ENCODE measurements around the gene MCC. TPM values are rescaled to one million over a fixed set of nuclear protein-coding genes. Genes with fewer than 3 reads are reported as not detected.

Gene MCC
- total RNA-seq, 4 donors from 2014 or later: 5.1 to 22.3 (median 13.0) TPM

DNA sequence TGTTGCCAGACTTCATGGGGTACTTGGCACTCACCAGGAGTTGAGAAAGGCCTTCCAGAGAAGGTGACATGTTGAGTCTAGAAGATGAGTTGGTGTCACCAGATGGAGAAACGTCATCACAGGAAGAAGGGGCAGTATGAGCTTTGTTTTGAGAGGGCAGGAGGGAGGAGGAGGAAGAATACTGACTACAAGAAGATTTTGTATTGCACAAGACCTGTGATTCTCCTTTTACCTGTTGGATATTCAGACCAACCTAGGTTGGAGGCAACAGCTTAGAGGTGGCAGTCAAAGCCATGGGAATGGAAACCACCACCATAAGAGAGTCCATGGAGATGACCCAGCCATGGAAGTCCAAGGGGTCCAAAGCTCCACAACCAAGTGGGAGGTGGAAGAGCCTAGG, 207.7 kb downstream of the MCC start:
- intact Hi-C loops (cut with DNase I): loop anchor here (10.0 kb wide), 1 partner anchor 66 kb away; no protein-coding TSS in a partner anchor
- Histone ChIP-seq H3K27ac (no peak overlapping the region), H3K9me3 (no peaks in the 10 kb centered on the region), H3K4me1 (peaks cover 0 to 6% of the 10 kb centered on the region in 2 donors), H3K4me3 (replicated peaks in 1 of 3) (no peak overlapping the region), H3K36me3 (no peaks in the 10 kb centered on the region), H3K27me3 (no peaks in the 10 kb centered on the region)
- no peak for TF ChIP-seq POLR2A (IDR thresholded peaks at IDR 0.05)
- TF ChIP-seq, protein P1, sequence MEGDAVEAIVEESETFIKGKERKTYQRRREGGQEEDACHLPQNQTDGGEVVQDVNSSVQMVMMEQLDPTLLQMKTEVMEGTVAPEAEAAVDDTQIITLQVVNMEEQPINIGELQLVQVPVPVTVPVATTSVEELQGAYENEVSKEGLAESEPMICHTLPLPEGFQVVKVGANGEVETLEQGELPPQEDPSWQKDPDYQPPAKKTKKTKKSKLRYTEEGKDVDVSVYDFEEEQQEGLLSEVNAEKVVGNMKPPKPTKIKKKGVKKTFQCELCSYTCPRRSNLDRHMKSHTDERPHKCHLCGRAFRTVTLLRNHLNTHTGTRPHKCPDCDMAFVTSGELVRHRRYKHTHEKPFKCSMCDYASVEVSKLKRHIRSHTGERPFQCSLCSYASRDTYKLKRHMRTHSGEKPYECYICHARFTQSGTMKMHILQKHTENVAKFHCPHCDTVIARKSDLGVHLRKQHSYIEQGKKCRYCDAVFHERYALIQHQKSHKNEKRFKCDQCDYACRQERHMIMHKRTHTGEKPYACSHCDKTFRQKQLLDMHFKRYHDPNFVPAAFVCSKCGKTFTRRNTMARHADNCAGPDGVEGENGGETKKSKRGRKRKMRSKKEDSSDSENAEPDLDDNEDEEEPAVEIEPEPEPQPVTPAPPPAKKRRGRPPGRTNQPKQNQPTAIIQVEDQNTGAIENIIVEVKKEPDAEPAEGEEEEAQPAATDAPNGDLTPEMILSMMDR (IDR thresholded peaks at IDR 0.05): no peak
- DNase-seq: no peak
- 74% methylated on average over 1 of the region's 1 CpG for WGBS, 2 donors

DNA sequence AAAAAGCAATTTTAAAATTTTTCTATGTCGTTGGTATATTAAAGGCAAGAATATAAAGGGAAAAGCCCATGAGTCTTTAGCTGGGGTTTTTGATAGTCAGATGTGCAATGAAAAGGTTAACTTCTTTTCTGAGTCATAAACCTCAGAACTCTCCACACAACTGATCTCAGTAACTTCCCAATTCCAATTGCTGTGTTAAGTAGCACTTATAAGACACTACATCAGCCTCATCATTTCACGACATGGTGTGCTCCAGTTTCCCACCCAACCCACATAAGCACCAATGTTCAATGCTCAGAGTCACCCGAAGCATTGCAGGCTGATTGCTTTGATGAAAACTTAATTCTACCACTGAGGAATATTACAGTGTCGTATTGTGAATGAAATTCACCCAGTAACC, 209.3 kb downstream of the MCC start:
- 74 to 85% methylated on average over 4 of the region's 4 CpGs for WGBS, 2 donors
- H3K27ac ChIP-seq: no peak overlapping the region
- intact Hi-C loops (cut with DNase I): no loop called here
- no peak overlapping the region for H3K4me3 ChIP-seq (replicated peaks in 1 of 3)
- no peak for DNase-seq
- no peak for TF ChIP-seq POLR2A (IDR thresholded peaks at IDR 0.05)
- TF ChIP-seq, protein P1 (IDR thresholded peaks at IDR 0.05): no peak
- peaks cover 0 to 6% of the 10 kb centered on the region in 2 donors for H3K4me1 ChIP-seq
- H3K27me3 ChIP-seq: no peaks in the 10 kb centered on the region
- H3K36me3 ChIP-seq: no peaks in the 10 kb centered on the region
- no peaks in the 10 kb centered on the region for H3K9me3 ChIP-seq

DNA sequence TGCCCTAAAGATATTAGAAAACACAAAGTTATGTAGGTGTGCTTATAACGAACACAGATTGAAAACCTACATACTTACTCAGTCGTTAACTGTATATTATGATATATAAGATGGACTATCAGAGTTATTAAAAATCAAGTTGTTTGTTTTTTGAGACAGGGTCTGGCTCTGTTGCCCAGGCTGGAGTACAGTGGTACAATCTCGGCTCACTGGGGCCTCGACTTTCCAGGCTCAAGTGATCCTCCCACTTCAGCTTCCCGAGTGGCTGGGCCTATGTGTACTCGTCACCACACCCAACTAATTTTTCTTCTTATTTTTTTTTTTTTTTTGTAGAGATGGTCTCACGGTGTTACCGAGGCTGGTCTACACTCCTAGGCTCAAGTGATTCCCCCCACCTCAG, 211.8 kb downstream of the MCC start:
- TF ChIP-seq POLR2A (IDR thresholded peaks at IDR 0.05): no peak
- TF ChIP-seq, protein P1 (IDR thresholded peaks at IDR 0.05): no peak
- WGBS, 2 donors: 95% methylated on average over 8 of the region's 8 CpGs

DNA sequence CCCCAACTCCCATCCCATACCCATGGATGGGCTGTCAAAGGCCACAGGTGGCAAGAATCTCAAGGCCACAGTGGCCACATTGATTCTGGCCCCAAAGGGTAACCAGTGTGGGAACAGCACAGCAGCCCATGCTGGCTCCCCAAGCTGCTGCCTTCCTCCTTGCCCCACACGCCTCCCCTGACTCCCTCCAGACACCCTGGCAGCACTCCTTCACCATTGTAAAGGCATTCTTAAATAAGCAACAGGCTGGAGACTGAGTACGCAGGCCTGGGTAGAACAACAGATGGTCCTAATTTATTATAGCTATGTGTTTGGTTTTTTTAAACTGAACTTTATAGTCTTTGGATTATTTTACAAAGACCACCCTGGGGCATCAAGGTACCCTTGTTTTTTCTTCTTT, 212.3 kb downstream of the MCC start:
- 96 to 100% methylated on average over 2 of the region's 2 CpGs for WGBS, 2 donors
- H3K36me3 ChIP-seq: no peaks in the 10 kb centered on the region
- intact Hi-C loops (cut with DNase I): no loop called here
- TF ChIP-seq, protein P1 (IDR thresholded peaks at IDR 0.05): no peak
- TF ChIP-seq POLR2A (IDR thresholded peaks at IDR 0.05): no peak
- no peaks in the 10 kb centered on the region for H3K27me3 ChIP-seq
- no peak for DNase-seq
- H3K9me3 ChIP-seq: no peaks in the 10 kb centered on the region
- H3K27ac ChIP-seq: no peak overlapping the region
- no peaks in the 10 kb centered on the region for H3K4me1 ChIP-seq
- no peak overlapping the region for H3K4me3 ChIP-seq (replicated peaks in 1 of 3)

More for the DNA sequence above, 211.8 kb downstream of the MCC start:
- H3K4me1 ChIP-seq: peaks cover 0 to 1% of the 10 kb centered on the region in 2 donors
- intact Hi-C loops (cut with DNase I): no loop called here
- DNase-seq: no peak
- no peaks in the 10 kb centered on the region for H3K9me3 ChIP-seq
- no peak overlapping the region for H3K27ac ChIP-seq
- H3K27me3 ChIP-seq: no peaks in the 10 kb centered on the region
- H3K36me3 ChIP-seq: no peaks in the 10 kb centered on the region
- no peak overlapping the region for H3K4me3 ChIP-seq (replicated peaks in 1 of 3)

DNA sequence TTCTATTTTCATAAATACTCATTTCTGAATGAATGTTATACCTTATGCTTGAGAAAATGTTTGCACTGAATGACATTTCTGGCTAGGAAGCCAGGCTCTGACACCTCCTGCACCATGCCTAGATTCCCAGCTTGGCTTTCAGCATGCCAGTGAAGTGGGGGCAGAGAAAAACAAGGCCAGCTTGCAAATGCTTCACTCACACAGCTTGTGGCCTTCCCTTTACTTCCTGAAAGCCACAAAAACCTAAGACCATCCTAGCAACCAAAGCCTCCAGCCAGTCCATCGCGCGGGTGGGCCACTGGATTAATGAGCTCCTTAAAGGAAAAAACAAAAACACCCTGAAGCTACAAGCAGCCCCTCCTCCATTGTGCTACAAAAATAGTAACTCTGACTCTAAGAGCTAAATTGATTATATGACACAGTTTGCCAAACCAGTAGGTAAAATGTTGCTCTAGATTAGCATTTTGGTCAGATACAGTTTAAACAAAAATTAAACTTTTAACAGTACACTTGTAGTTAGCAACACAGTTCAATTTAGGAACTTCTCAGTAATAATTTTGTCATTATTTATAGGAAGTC, 213.3 kb downstream of the MCC start:
- Histone ChIP-seq H3K9me3 (no peaks in the 10 kb centered on the region), H3K36me3 (no peaks in the 10 kb centered on the region), H3K27me3 (no peaks in the 10 kb centered on the region), H3K4me1 (no peaks in the 10 kb centered on the region), H3K4me3 (replicated peaks in 1 of 3) (no peak overlapping the region), H3K27ac (no peak overlapping the region)
- intact Hi-C loops (cut with DNase I): no loop called here
- no peak for DNase-seq
- 78 to 79% methylated on average over 3 of the region's 3 CpGs for WGBS, 2 donors
- TF ChIP-seq, protein P1 (IDR thresholded peaks at IDR 0.05): no peak
- TF ChIP-seq POLR2A (IDR thresholded peaks at IDR 0.05): no peak

Data from thyroid gland (tissue), 4 donors.